Measurements from ENCODE around the gene DUOX2. TPM values are rescaled to one million over a fixed set of nuclear protein-coding genes. Genes with fewer than 3 reads are reported as not detected.
"Not testable (repeated sequence)": the region's sequence is repeated elsewhere in the genome, so short reads cannot be mapped to it uniquely, and the experiment has no call there.

Gene DUOX2
- total RNA-seq, 1 experiment from 2014 or later, result 0.44 TPM

- H3K4me2 ChIP-seq (ENCODE audit: low read length); CTCF ChIA-PET; H4K20me1 ChIP-seq (ENCODE audit: insufficient read depth); BruUV-seq (replicated peaks); DNase-seq (ENCODE audit: low read depth, low spot score); H3K27ac ChIP-seq (ENCODE audit: low read depth, low read length); intact Hi-C loops (cut with micrococcal nuclease); ATAC-seq; H3K9ac ChIP-seq (ENCODE audit: low read length); RAD21 ChIA-PET (ENCODE audit: low non-redundant PET in 1 of 2, low total read pairs in 2 of 2, uncharacterized antibody in 2 of 2, unreplicated experiment in 2 of 2); H3K4me1 ChIP-seq (ENCODE audit: control insufficient read depth in 1 of 2, insufficient read depth in 2 of 2, low read length in 2 of 2); H3K4me3 ChIP-seq (replicated peaks in 1 of 2; ENCODE audit: low read depth in 1 of 2, low read length in 2 of 2); POLR2A ChIA-PET; H2AFZ ChIP-seq (ENCODE audit: low read depth, low read length, poor library complexity, severe bottlenecking); H3K9me2 ChIP-seq (ENCODE audit: insufficient read depth); H3K36me3 ChIP-seq (ENCODE audit: control insufficient read depth in 1 of 2, insufficient read depth in 2 of 2, low read length in 2 of 2); H3K79me2 ChIP-seq (ENCODE audit: insufficient read depth, low read length); H3K27me3 ChIP-seq (ENCODE audit: insufficient read depth, low read length); H3K9me3 ChIP-seq (ENCODE audit: control insufficient read depth in 1 of 2, insufficient read depth in 1 of 2, low read depth in 1 of 2, low read length in 2 of 2): not testable (repeated sequence)
These were observed 36.6 kb downstream of the DUOX2 start for GRCh38 chr15:45077391-45077790.

DNA sequence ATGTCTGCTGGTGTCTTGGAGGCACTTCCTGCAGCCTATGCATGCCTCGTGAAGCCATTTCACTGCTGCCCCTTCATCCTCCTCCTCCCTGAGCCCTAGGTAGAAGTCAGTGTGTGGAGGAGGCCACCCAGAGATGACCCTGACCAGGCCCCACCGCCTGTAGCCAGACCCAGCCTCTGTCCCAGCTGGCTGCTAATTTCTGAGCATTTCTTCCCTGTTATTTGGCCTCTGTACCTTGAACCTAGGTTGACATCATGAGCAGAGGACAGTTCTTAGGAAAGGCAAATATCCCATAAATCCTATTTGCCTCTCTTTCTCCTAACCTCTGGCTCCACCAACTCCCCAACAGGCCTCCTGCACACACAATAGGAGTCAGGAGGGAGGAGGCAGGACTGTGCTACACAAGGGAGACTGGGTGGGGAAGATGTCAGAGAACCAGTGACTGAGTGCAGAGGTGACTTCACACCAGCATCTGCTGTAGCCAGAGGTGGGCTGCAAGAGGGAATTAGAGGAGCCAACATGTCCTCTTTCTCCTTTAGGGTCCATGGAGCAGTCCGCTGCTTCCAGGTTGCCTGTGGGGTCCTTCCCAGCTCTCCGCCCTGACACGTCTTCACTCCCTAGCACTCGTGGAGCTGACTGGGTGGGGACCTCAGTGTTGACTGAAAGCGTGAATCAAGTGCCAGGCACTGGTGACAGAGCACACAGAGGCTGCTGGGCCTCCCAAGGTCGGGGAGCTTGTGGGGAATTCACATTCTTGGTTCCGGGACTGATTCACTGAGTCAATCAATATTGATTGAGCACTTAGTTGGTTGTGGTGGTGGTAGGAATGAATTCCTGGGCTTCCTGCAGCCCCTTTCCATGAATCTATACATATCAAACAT lies 38.3 kb downstream of the DUOX2 start:
- ATAC-seq; POLR2A ChIA-PET; intact Hi-C loops (cut with micrococcal nuclease); H3K9me2 ChIP-seq (ENCODE audit: insufficient read depth); H2AFZ ChIP-seq (ENCODE audit: low read depth, low read length, poor library complexity, severe bottlenecking); H3K4me3 ChIP-seq (replicated peaks in 1 of 2; ENCODE audit: low read depth in 1 of 2, low read length in 2 of 2); H3K4me1 ChIP-seq (ENCODE audit: control insufficient read depth in 1 of 2, insufficient read depth in 2 of 2, low read length in 2 of 2); H3K9me3 ChIP-seq (ENCODE audit: control insufficient read depth in 1 of 2, insufficient read depth in 1 of 2, low read depth in 1 of 2, low read length in 2 of 2); H3K36me3 ChIP-seq (ENCODE audit: control insufficient read depth in 1 of 2, insufficient read depth in 2 of 2, low read length in 2 of 2); H3K27me3 ChIP-seq (ENCODE audit: insufficient read depth, low read length); DNase-seq (ENCODE audit: low read depth, low spot score); H4K20me1 ChIP-seq (ENCODE audit: insufficient read depth); H3K79me2 ChIP-seq (ENCODE audit: insufficient read depth, low read length); BruUV-seq (replicated peaks); H3K9ac ChIP-seq (ENCODE audit: low read length); RAD21 ChIA-PET (ENCODE audit: low non-redundant PET in 1 of 2, low total read pairs in 2 of 2, uncharacterized antibody in 2 of 2, unreplicated experiment in 2 of 2); H3K27ac ChIP-seq (ENCODE audit: low read depth, low read length); H3K4me2 ChIP-seq (ENCODE audit: low read length); CTCF ChIA-PET: not testable (repeated sequence)

DNA sequence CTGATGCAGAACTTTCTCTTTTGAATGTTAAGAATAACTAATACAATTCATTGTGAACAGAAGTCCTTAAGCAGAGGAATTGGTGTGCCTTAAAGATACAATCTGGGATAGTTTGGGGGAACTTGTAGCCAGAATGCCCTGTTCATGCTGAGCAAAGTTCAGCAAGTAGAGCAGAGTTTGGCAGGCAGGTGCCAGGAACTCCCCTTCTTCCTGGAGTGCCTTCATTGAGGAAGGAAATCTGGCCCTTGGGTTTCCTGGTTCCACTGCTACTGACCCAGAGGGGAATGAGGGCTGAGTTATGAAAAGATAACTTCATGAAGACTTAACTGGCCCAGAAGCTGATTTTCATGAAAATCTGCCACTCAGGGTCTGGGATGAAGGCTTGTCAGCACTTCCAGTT lies 40.4 kb downstream of the DUOX2 start:
- H3K27me3 ChIP-seq (ENCODE audit: insufficient read depth, low read length); H3K4me1 ChIP-seq (ENCODE audit: control insufficient read depth in 1 of 2, insufficient read depth in 2 of 2, low read length in 2 of 2); CTCF ChIA-PET; H3K9me2 ChIP-seq (ENCODE audit: insufficient read depth); ATAC-seq; DNase-seq (ENCODE audit: low read depth, low spot score); H3K9me3 ChIP-seq (ENCODE audit: control insufficient read depth in 1 of 2, insufficient read depth in 1 of 2, low read depth in 1 of 2, low read length in 2 of 2); H3K4me3 ChIP-seq (replicated peaks in 1 of 2; ENCODE audit: low read depth in 1 of 2, low read length in 2 of 2); H3K36me3 ChIP-seq (ENCODE audit: control insufficient read depth in 1 of 2, insufficient read depth in 2 of 2, low read length in 2 of 2); intact Hi-C loops (cut with micrococcal nuclease); RAD21 ChIA-PET (ENCODE audit: low non-redundant PET in 1 of 2, low total read pairs in 2 of 2, uncharacterized antibody in 2 of 2, unreplicated experiment in 2 of 2); H3K4me2 ChIP-seq (ENCODE audit: low read length); H4K20me1 ChIP-seq (ENCODE audit: insufficient read depth); POLR2A ChIA-PET; H3K27ac ChIP-seq (ENCODE audit: low read depth, low read length); BruUV-seq (replicated peaks); H3K9ac ChIP-seq (ENCODE audit: low read length); H3K79me2 ChIP-seq (ENCODE audit: insufficient read depth, low read length); H2AFZ ChIP-seq (ENCODE audit: low read depth, low read length, poor library complexity, severe bottlenecking): not testable (repeated sequence)

DNA sequence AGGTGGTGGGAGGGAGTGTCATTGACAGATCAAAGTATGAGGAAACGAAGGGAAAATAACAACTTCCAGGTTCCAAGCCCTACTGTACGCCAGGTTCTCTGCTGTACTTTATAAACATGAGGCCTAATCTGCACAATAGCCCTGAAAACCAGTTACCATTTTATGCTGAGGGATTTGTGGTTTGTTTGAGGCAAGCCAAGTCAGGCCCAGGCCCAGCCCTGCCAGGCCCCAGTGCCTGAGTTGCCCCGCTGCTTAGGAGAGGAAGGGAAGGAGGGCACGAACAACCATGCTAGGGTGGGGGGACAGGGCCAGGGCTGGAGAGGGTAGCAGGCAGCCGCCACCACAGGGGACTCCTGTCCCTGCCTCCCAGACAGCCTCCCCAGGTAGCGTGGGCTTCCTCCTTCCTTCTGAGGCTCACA lies 44.0 kb downstream of the DUOX2 start:
- H2AFZ ChIP-seq (ENCODE audit: low read depth, low read length, poor library complexity, severe bottlenecking); H3K27ac ChIP-seq (ENCODE audit: low read depth, low read length); H3K27me3 ChIP-seq (ENCODE audit: insufficient read depth, low read length); RAD21 ChIA-PET (ENCODE audit: low non-redundant PET in 1 of 2, low total read pairs in 2 of 2, uncharacterized antibody in 2 of 2, unreplicated experiment in 2 of 2); H3K36me3 ChIP-seq (ENCODE audit: control insufficient read depth in 1 of 2, insufficient read depth in 2 of 2, low read length in 2 of 2); H4K20me1 ChIP-seq (ENCODE audit: insufficient read depth); CTCF ChIA-PET; H3K9me3 ChIP-seq (ENCODE audit: control insufficient read depth in 1 of 2, insufficient read depth in 1 of 2, low read depth in 1 of 2, low read length in 2 of 2); H3K4me3 ChIP-seq (replicated peaks in 1 of 2; ENCODE audit: low read depth in 1 of 2, low read length in 2 of 2); POLR2A ChIA-PET; ATAC-seq; H3K79me2 ChIP-seq (ENCODE audit: insufficient read depth, low read length); H3K9me2 ChIP-seq (ENCODE audit: insufficient read depth); intact Hi-C loops (cut with micrococcal nuclease); H3K4me2 ChIP-seq (ENCODE audit: low read length); BruUV-seq (replicated peaks); DNase-seq (ENCODE audit: low read depth, low spot score); H3K9ac ChIP-seq (ENCODE audit: low read length); H3K4me1 ChIP-seq (ENCODE audit: control insufficient read depth in 1 of 2, insufficient read depth in 2 of 2, low read length in 2 of 2): not testable (repeated sequence)

Measured in HCT116 (cell line).